Measurements from ENCODE around the gene SOX9. TPM values are rescaled to one million over a fixed set of nuclear protein-coding genes. Genes with fewer than 3 reads are reported as not detected.

Gene SOX9
- total and polyA plus RNA-seq, 2 of the 8 experiments (the other 6 are each of a cell fraction or from before 2014, with no cell fraction given): 1.9 to 4.9 TPM

GRCh38 chr17:72118335-72119076, 2.3 kb upstream of the SOX9 start:
- Histone ChIP-seq H4K5ac (ENCODE audit: insufficient read length, low read depth, low read length) (no peak overlapping the region), H3K14ac (ENCODE audit: insufficient read length) (no peak overlapping the region), H3K27me3 (replicated peaks in 1 of 4; ENCODE audit: control insufficient read depth in 3 of 4, extremely low read depth in 1 of 4, insufficient read depth in 3 of 4, low read length in 3 of 4) (peaks cover 33 to 81% (median 69%) of the 10 kb centered on the region in 4 experiments), H3K23me2 (ENCODE audit: low read depth, low read length) (peaks cover 49% of the 10 kb centered on the region), H3K56ac (replicated peaks; ENCODE audit: insufficient read length, low read depth, low read length) (no peak overlapping the region), H2BK5ac (ENCODE audit: low read depth, low read length) (no peak overlapping the region), H3K9ac (replicated peaks in 1 of 4; ENCODE audit: extremely low read depth in 1 of 4, low read depth in 3 of 4, low read length in 3 of 4) (no peak overlapping the region), H3K23ac (ENCODE audit: insufficient read length) (no peak overlapping the region), H2AFZ (ENCODE audit: low read length) (no peak overlapping the region), H2BK15ac (ENCODE audit: low read length) (no peak overlapping the region), H3K4me3 (ENCODE audit: extremely low read depth in 1 of 4, insufficient read depth in 2 of 4, low read depth in 3 of 4, low read length in 4 of 4) (peak overlapping the region; percentile 34 to 93 (median 48); a peak in 7 of 8 replicates), H3K4me2 (ENCODE audit: insufficient read depth in 1 of 2, low read depth in 2 of 2, low read length in 2 of 2) (peak overlapping the region; percentile 74 to 77), H3K79me1 (ENCODE audit: low read depth, low read length) (no peaks in the 10 kb centered on the region), H3K4ac (replicated peaks; ENCODE audit: insufficient read length, low read depth, low read length) (no peak overlapping the region), H2BK120ac (replicated peaks; ENCODE audit: low read depth, low read length) (no peak overlapping the region), H3K18ac (ENCODE audit: extremely low read depth, low read length) (no peak overlapping the region), H3K9me3 (ENCODE audit: insufficient read depth in 2 of 2, low read depth in 1 of 2, low read length in 1 of 2) (no peaks in the 10 kb centered on the region), H3K27ac (ENCODE audit: low read depth, low read length) (no peak overlapping the region), H3K36me3 (ENCODE audit: control insufficient read depth in 2 of 4, insufficient read depth in 4 of 4, low read length in 3 of 4) (peaks cover 0 to 7% (median under 1%) of the 10 kb centered on the region in 4 experiments; a peak in 2 of 8 replicates), H2BK12ac (ENCODE audit: low read depth, low read length) (no peak overlapping the region), H2AK5ac (ENCODE audit: low read depth, low read length) (no peak overlapping the region), H3K79me2 (ENCODE audit: control insufficient read depth in 1 of 2, insufficient read depth in 2 of 2, low read length in 2 of 2) (no peaks in the 10 kb centered on the region), H3K4me1 (replicated peaks in 1 of 4; ENCODE audit: control insufficient read depth in 3 of 4, insufficient read depth in 4 of 4, low read length in 3 of 4) (peaks cover 0 to 20% (median 18%) of the 10 kb centered on the region in 4 experiments; a peak in 6 of 7 replicates), H4K20me1 (replicated peaks in 1 of 2; ENCODE audit: control insufficient read depth in 1 of 2, insufficient read depth in 2 of 2, low read length in 2 of 2) (peaks cover 3 to 7% of the 10 kb centered on the region in 2 experiments), H2BK20ac (ENCODE audit: low read length) (no peak overlapping the region), H4K8ac (ENCODE audit: extremely low read depth, insufficient read depth, low read length) (no peak overlapping the region), H4K91ac (replicated peaks; ENCODE audit: insufficient read length, low read length) (no peak overlapping the region)
- 9% methylated on average over 22 of the region's 24 CpGs; no CpG with 5 or more reads in 1 of the 2 experiments for WGBS, 2 experiments (ENCODE audit: extremely low coverage in 1 of 2, insufficient coverage in 1 of 2, insufficient read length in 1 of 2, insufficient replicate concordance in 2 of 2, low coverage in 1 of 2, low lambda C conversion rate in 2 of 2, missing lambda C conversion rate in 1 of 2)
- CTCF ChIA-PET (ENCODE audit: partially characterized antibody): interaction anchor here (0.6 to 2.7 kb wide), 15 partner anchors 9 to 943 kb away, joined by 3 to 11 read pairs (median 3); no protein-coding TSS in a partner anchor
- POLR2A ChIA-PET (ENCODE audit: partially characterized antibody): no interaction called here
- FAIRE-seq (no peak), DNase-seq (ENCODE audit: low read depth in 1 of 2, low spot score in 2 of 2) (peak in 1 of 2 experiments; percentile 78)
- 0 out of 4 replicates have a peak, but pooled peaks of 1 of the 2 experiments have one; percentile 33 for TF ChIP-seq HDAC2 (IDR thresholded peaks at IDR 0.05; ENCODE audit: borderline replicate concordance in 1 of 2, low read depth in 2 of 2, low read length in 2 of 2)
- no peak for TF ChIP-seq RFX5 (IDR thresholded peaks at IDR 0.05; ENCODE audit: borderline replicate concordance, low read depth, low read length)
- peak; percentile 88 to 94 for TF ChIP-seq RAD21 (IDR thresholded peaks at IDR 0.05 in 1 of 2, conservative IDR thresholded peaks at IDR 0.05 in 1 of 2; ENCODE audit: low read depth in 2 of 2, low read length in 2 of 2)
- TF ChIP-seq SIN3A (conservative IDR thresholded peaks at IDR 0.05 in 1 of 2, IDR thresholded peaks at IDR 0.05 in 1 of 2; ENCODE audit: low read depth in 1 of 2, low read length in 2 of 2): 0 out of 4 replicates have a peak, but pooled peaks of 1 of the 2 experiments have one; percentile 40
- no peak for TF ChIP-seq GABPA (IDR thresholded peaks at IDR 0.05; ENCODE audit: borderline replicate concordance, insufficient read depth, low read length)
- no peak for TF ChIP-seq NANOG (IDR thresholded peaks at IDR 0.05; ENCODE audit: insufficient read depth, low read depth, low read length, poor library complexity, severe bottlenecking)
- TF ChIP-seq KDM1A (IDR thresholded peaks at IDR 0.05; ENCODE audit: borderline replicate concordance, low read length): 0 out of 2 replicates have a peak, but pooled peaks have one; percentile 9
- TF ChIP-seq RBBP5 (IDR thresholded peaks at IDR 0.05; ENCODE audit: borderline replicate concordance, low read depth, low read length): no peak
- no peak for TF ChIP-seq TEAD4 (IDR thresholded peaks at IDR 0.05; ENCODE audit: low read depth, low read length)
- TF ChIP-seq EZH2 (IDR thresholded peaks at IDR 0.05; ENCODE audit: low read depth, low read length, severe bottlenecking): no peak
